OCI-LY1 (cell line): Measurements from ENCODE around the gene ZNF212.

Experiments
- EZH2 ChIP-seq: fragments of 200-600 bp; sonication (generic), shearing (Covaris generic); IDR thresholded peaks from 2 replicates; pipeline ENCODE4 v1.8.0; 2017; ENCODE audit warnings: borderline replicate concordance, mixed run types, mild to moderate bottlenecking, antibody characterized with exemption, low read length, moderate library complexity, mixed read lengths
- TF ChIP-seq, protein P1 (sequence below): fragments of 200-600 bp; sonication (generic), shearing (Covaris generic); IDR thresholded peaks from 2 replicates; pipeline ENCODE4 v1.5.1; 2017; ENCODE audit warnings: mild to moderate bottlenecking, antibody characterized with exemption, low read length, moderate library complexity, mixed read lengths

DNA sequence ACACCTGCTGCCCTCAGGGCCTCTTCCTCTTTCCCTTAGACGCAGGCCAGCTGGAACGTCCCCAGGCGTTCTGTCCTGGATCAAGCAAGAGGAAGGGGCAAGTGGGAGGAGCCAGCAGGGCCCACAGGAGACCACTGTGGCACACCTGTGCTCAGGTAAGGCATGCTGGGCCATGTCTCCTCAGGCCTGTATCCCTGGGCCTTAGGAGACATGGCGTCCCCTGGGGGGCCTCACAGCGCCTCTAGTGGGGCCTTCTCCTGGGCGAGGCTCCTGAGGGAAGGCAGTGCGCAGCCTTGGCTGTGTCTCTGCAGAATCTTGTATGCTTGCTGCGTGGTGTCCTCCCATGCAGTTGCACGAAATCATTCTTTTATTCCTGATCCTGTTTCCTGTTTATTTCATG is 53.9 kb downstream of the ZNF212 start:
- TF ChIP-seq, protein P1, sequence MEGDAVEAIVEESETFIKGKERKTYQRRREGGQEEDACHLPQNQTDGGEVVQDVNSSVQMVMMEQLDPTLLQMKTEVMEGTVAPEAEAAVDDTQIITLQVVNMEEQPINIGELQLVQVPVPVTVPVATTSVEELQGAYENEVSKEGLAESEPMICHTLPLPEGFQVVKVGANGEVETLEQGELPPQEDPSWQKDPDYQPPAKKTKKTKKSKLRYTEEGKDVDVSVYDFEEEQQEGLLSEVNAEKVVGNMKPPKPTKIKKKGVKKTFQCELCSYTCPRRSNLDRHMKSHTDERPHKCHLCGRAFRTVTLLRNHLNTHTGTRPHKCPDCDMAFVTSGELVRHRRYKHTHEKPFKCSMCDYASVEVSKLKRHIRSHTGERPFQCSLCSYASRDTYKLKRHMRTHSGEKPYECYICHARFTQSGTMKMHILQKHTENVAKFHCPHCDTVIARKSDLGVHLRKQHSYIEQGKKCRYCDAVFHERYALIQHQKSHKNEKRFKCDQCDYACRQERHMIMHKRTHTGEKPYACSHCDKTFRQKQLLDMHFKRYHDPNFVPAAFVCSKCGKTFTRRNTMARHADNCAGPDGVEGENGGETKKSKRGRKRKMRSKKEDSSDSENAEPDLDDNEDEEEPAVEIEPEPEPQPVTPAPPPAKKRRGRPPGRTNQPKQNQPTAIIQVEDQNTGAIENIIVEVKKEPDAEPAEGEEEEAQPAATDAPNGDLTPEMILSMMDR: no peak; the same call in 1 of the 2 replicates
- no peak for TF ChIP-seq EZH2
